RWPE2 (cell line): Measurements from ENCODE around the gene HK2.

Experiments used
- ATAC-seq: fragments of 200-7000 bp; cut with Tn5 transposase; 3 replicates; pipeline ENCODE4 v1.9.1; 2021; ENCODE audit warnings: low read depth
- DNase-seq: peaks from one replicate; pipeline ENCODE4 v3.0.0-alpha.2; 2020; ENCODE audit warnings: low spot score
- H3K27ac ChIP-seq: fragments of 450-650 bp; 2 replicates; pipeline ENCODE4 v1.5.1; 2017; ENCODE audit warnings: mild to moderate bottlenecking; ENCODE audit not compliant: poor library complexity, severe bottlenecking
- H3K27me3 ChIP-seq: fragments of 250-450 bp; sonication (Bioruptor Pico); 2 replicates; pipeline ENCODE4 v1.5.1; 2021; ENCODE audit warnings: mild to moderate bottlenecking, moderate library complexity; ENCODE audit not compliant: insufficient read depth, poor library complexity, severe bottlenecking
- H3K36me3 ChIP-seq: fragments of 250-450 bp; sonication (Bioruptor Pico); 2 replicates; pipeline ENCODE4 v1.5.1; 2020; ENCODE audit warnings: low read depth, mild to moderate bottlenecking, moderate library complexity
- H3K4me1 ChIP-seq: fragments of 250-450 bp; sonication (Bioruptor Pico); 2 replicates; pipeline ENCODE4 v1.5.1; 2021; ENCODE audit warnings: mild to moderate bottlenecking, moderate library complexity; ENCODE audit not compliant: insufficient read depth, poor library complexity, severe bottlenecking
- H3K4me3 ChIP-seq: fragments of 250-450 bp; sonication (Bioruptor Pico); 2 replicates; pipeline ENCODE4 v1.5.1; 2021; ENCODE audit warnings: mild to moderate bottlenecking, moderate library complexity; ENCODE audit not compliant: severe bottlenecking
- H3K9me3 ChIP-seq: fragments of 250-450 bp; sonication (Bioruptor Pico); 2 replicates; pipeline ENCODE4 v1.5.1; 2021; ENCODE audit warnings: mild to moderate bottlenecking, moderate library complexity; ENCODE audit not compliant: severe bottlenecking
- CTCF ChIP-seq: fragments of 450-650 bp; IDR thresholded peaks from one replicate; pipeline ENCODE4 v1.5.1; 2017; ENCODE audit warnings: mild to moderate bottlenecking, moderate library complexity; ENCODE audit not compliant: poor library complexity, severe bottlenecking

Gene HK2

GRCh38 chr2:74817304-74817675, 16.6 kb upstream of the HK2 start:
- H3K36me3 ChIP-seq: no peaks in the 10 kb centered on the region
- ATAC-seq (no peak), DNase-seq (no peak)

GRCh38 chr2:74819702-74820101, 14.2 kb upstream of the HK2 start:
- no peaks in the 10 kb centered on the region for H3K4me1 ChIP-seq
- ATAC-seq (no peak), DNase-seq (no peak)

More at GRCh38 chr2:74817304-74817675, 16.6 kb upstream of the HK2 start:
- no peaks in the 10 kb centered on the region for H3K4me1 ChIP-seq
- no peaks in the 10 kb centered on the region for H3K27me3 ChIP-seq
- no peak overlapping the region for H3K27ac ChIP-seq
- no peak for TF ChIP-seq CTCF
- no peaks in the 10 kb centered on the region for H3K9me3 ChIP-seq
- H3K4me3 ChIP-seq: no peak overlapping the region

GRCh38 chr2:74821177-74822126, 12.5 kb upstream of the HK2 start:
- ATAC-seq: no peak
- Histone ChIP-seq H3K27me3 (no peaks in the 10 kb centered on the region), H3K36me3 (no peaks in the 10 kb centered on the region), H3K27ac (no peak overlapping the region), H3K9me3 (no peaks in the 10 kb centered on the region), H3K4me3 (no peak overlapping the region), H3K4me1 (no peaks in the 10 kb centered on the region)
- DNase-seq: no peak
- TF ChIP-seq CTCF: no peak

More at GRCh38 chr2:74819702-74820101, 14.2 kb upstream of the HK2 start:
- H3K27me3 ChIP-seq: no peaks in the 10 kb centered on the region
- no peak for TF ChIP-seq CTCF
- H3K4me3 ChIP-seq: no peak overlapping the region
- no peaks in the 10 kb centered on the region for H3K36me3 ChIP-seq
- H3K9me3 ChIP-seq: no peaks in the 10 kb centered on the region
- H3K27ac ChIP-seq: no peak overlapping the region

GRCh38 chr2:74822771-74823566, 11.0 kb upstream of the HK2 start:
- no peaks in the 10 kb centered on the region for H3K36me3 ChIP-seq
- H3K4me1 ChIP-seq: no peaks in the 10 kb centered on the region
- no peak overlapping the region for H3K4me3 ChIP-seq
- no peak for ATAC-seq
- no peak overlapping the region for H3K27ac ChIP-seq
- H3K9me3 ChIP-seq: no peaks in the 10 kb centered on the region
- H3K27me3 ChIP-seq: no peaks in the 10 kb centered on the region
- no peak for TF ChIP-seq CTCF
- DNase-seq: no peak
